ENCODE results near the gene IGSF21.

Gene IGSF21

GRCh38 chr1:18307329-18307898 is 199.8 kb downstream of the IGSF21 start:
- TF ChIP-seq CTCF (IDR thresholded peaks at IDR 0.05), result no peak
- H3K4me3 Mint-ChIP-seq, result no peak overlapping the region
- H3K4me1 Mint-ChIP-seq, result no peaks in the 10 kb centered on the region
- H3K27ac Mint-ChIP-seq, result no peak overlapping the region
- H3K9me3 Mint-ChIP-seq, result no peaks in the 10 kb centered on the region
- no peak for DNase-seq
- H3K27me3 Mint-ChIP-seq (ENCODE audit: low read depth, poor library complexity), result peaks cover 7% of the 10 kb centered on the region
- no peaks in the 10 kb centered on the region for H3K36me3 Mint-ChIP-seq (ENCODE audit: low read depth)

- H3K27ac Mint-ChIP-seq, result no peak overlapping the region
- no peaks in the 10 kb centered on the region for H3K4me1 Mint-ChIP-seq
- H3K9me3 Mint-ChIP-seq, result no peaks in the 10 kb centered on the region
- no peak for DNase-seq
- TF ChIP-seq CTCF (IDR thresholded peaks at IDR 0.05), result no peak
- no peak overlapping the region for H3K4me3 Mint-ChIP-seq
- no peaks in the 10 kb centered on the region for H3K36me3 Mint-ChIP-seq (ENCODE audit: low read depth)
- H3K27me3 Mint-ChIP-seq (ENCODE audit: low read depth, poor library complexity), result peaks cover 13% of the 10 kb centered on the region
These were observed 202.1 kb downstream of the IGSF21 start for GRCh38 chr1:18309552-18310155.

- H3K36me3 Mint-ChIP-seq (ENCODE audit: low read depth), result no peaks in the 10 kb centered on the region
- DNase-seq, result no peak
- no peak overlapping the region for H3K4me3 Mint-ChIP-seq
- peaks cover 17% of the 10 kb centered on the region for H3K27me3 Mint-ChIP-seq (ENCODE audit: low read depth, poor library complexity)
- no peaks in the 10 kb centered on the region for H3K9me3 Mint-ChIP-seq
- H3K4me1 Mint-ChIP-seq, result no peaks in the 10 kb centered on the region
- no peak overlapping the region for H3K27ac Mint-ChIP-seq
- no peak for TF ChIP-seq CTCF (IDR thresholded peaks at IDR 0.05)
These were observed 205.4 kb downstream of the IGSF21 start for GRCh38 chr1:18312961-18313360.

- no peak for DNase-seq
- no peaks in the 10 kb centered on the region for H3K36me3 Mint-ChIP-seq (ENCODE audit: low read depth)
- H3K9me3 Mint-ChIP-seq, result no peaks in the 10 kb centered on the region
- peaks cover 16% of the 10 kb centered on the region for H3K27me3 Mint-ChIP-seq (ENCODE audit: low read depth, poor library complexity)
- H3K27ac Mint-ChIP-seq, result no peak overlapping the region
- H3K4me3 Mint-ChIP-seq, result no peak overlapping the region
- TF ChIP-seq CTCF (IDR thresholded peaks at IDR 0.05), result no peak
- H3K4me1 Mint-ChIP-seq, result no peaks in the 10 kb centered on the region
These were observed 205.9 kb downstream of the IGSF21 start for GRCh38 chr1:18313523-18313922.

- Mint-ChIP-seq H3K4me3 (no peak overlapping the region), H3K4me1 (no peaks in the 10 kb centered on the region), H3K27ac (no peak overlapping the region), H3K27me3 (ENCODE audit: low read depth, poor library complexity) (peaks cover 22% of the 10 kb centered on the region), H3K36me3 (ENCODE audit: low read depth) (no peaks in the 10 kb centered on the region), H3K9me3 (no peaks in the 10 kb centered on the region)
- DNase-seq, result no peak
- no peak for TF ChIP-seq CTCF (IDR thresholded peaks at IDR 0.05)
These were observed 206.8 kb downstream of the IGSF21 start for GRCh38 chr1:18314399-18314798.

GRCh38 chr1:18315449-18315848 is 207.9 kb downstream of the IGSF21 start:
- Mint-ChIP-seq H3K4me3 (no peak overlapping the region), H3K9me3 (no peaks in the 10 kb centered on the region), H3K27me3 (ENCODE audit: low read depth, poor library complexity) (peaks cover 26% of the 10 kb centered on the region), H3K4me1 (peaks cover 6% of the 10 kb centered on the region), H3K27ac (no peak overlapping the region), H3K36me3 (ENCODE audit: low read depth) (no peaks in the 10 kb centered on the region)
- no peak for DNase-seq
- TF ChIP-seq CTCF (IDR thresholded peaks at IDR 0.05), result no peak

Measured in nephron progenitor cell (in vitro differentiated cells).